Endothelial cell of umbilical vein (primary cell): Measurements from ENCODE around the gene HDGFL2. TPM values are rescaled to one million over a fixed set of nuclear protein-coding genes. Genes with fewer than 3 reads are reported as not detected.

ENCODE experiments used
- BruUV-seq: library from RNA; stranded (reverse); fragments of 400-500 nt; replicated peaks from 2 replicates; lab custom pipeline; 2021; lab: Mats Ljungman, UMichigan
- CTCF ChIA-PET: fragments of 300-600, 350-600 bp; sonication (Branson Sonifier 250); formaldehyde crosslinking; loops from one replicate; lab custom pipeline; 2021; ENCODE audit warnings: antibody characterized with exemption, inconsistent platforms; lab: Charles Lee
- POLR2A ChIA-PET: fragments of 300-600, 350-600 bp; sonication (Branson Sonifier 250); formaldehyde crosslinking; loops from one replicate; lab custom pipeline; 2021; ENCODE audit warnings: antibody characterized with exemption, inconsistent platforms; lab: Charles Lee
- DNase-seq: peaks from one replicate; pipeline ENCODE4 v3.0.0-alpha.2; 2011; ENCODE audit warnings: low read depth, low spot score
- FAIRE-seq: peaks from 2 replicates; lab custom pipeline; 2011; peaks lifted over from hg19 to GRCh38; lab: Jason Lieb, UNC
- H2AFZ ChIP-seq: 2 replicates; pipeline ENCODE4 v1.6.0; 2012; ENCODE audit warnings: low read depth, low read length, control low read depth, inconsistent platforms
- H3K27ac ChIP-seq: 2 replicates; pipeline ENCODE4 v1.5.1; 2011; ENCODE audit warnings: low read depth, mild to moderate bottlenecking, control low read depth, low read length, moderate library complexity; ENCODE audit not compliant: insufficient read depth
- H3K27me3 ChIP-seq, 2 experiments: 2 replicates each; pipeline versions ENCODE4 v1.6.0 to v1.6.1; 2011; ENCODE audit warnings: low read length in 2 of 2, mixed read lengths in 1 of 2; ENCODE audit not compliant: control insufficient read depth in 2 of 2, insufficient read depth in 2 of 2
- H3K36me3 ChIP-seq, 2 experiments: 2 replicates in 1 of 2; 3 replicates in 1 of 2; pipeline ENCODE4 v1.5.1; 2011; ENCODE audit warnings: low read length in 2 of 2, mild to moderate bottlenecking in 1 of 2, moderate library complexity in 1 of 2; ENCODE audit not compliant: control insufficient read depth in 2 of 2, insufficient read depth in 2 of 2; ENCODE audit errors: extremely low read depth in 1 of 2
- H3K4me1 ChIP-seq: 3 replicates; pipeline ENCODE4 v1.5.1; 2011; ENCODE audit warnings: mild to moderate bottlenecking, low read length; ENCODE audit not compliant: control insufficient read depth, insufficient read depth; ENCODE audit errors: extremely low read depth
- H3K4me2 ChIP-seq: 2 replicates; pipeline ENCODE4 v1.6.1; 2011; ENCODE audit warnings: low read length, control low read depth, mixed read lengths; ENCODE audit not compliant: insufficient read depth
- H3K4me3 ChIP-seq, 3 experiments: fragments of 200-600 bp in 1 of 3; sonication (generic), shearing (Covaris generic) in 1 of 3; replicated peaks in 1 of 3; 2 replicates each; pipeline ENCODE4 v1.5.1; 2011 to 2016; ENCODE audit warnings: control low read depth in 3 of 3, low read length in 3 of 3, mild to moderate bottlenecking in 2 of 3, inconsistent platforms in 1 of 3, low read depth in 1 of 3, moderate library complexity in 1 of 3; ENCODE audit not compliant: insufficient read depth in 1 of 3
- H3K79me2 ChIP-seq: 2 replicates; pipeline ENCODE4 v1.6.0; 2012; ENCODE audit warnings: low read length, inconsistent platforms; ENCODE audit not compliant: control insufficient read depth, insufficient read depth
- H3K9ac ChIP-seq: replicated peaks from 2 replicates; pipeline ENCODE3; 2011; ENCODE audit warnings: low read length, control low read depth; ENCODE audit not compliant: insufficient read depth; ENCODE audit errors: extremely low read depth
- H3K9me1 ChIP-seq: replicated peaks from 3 replicates; pipeline ENCODE4 v1.6.0; 2011; ENCODE audit warnings: mild to moderate bottlenecking, low read length; ENCODE audit not compliant: control insufficient read depth, insufficient read depth; ENCODE audit errors: extremely low read depth
- H3K9me3 ChIP-seq: replicated peaks from 2 replicates; pipeline ENCODE4 v1.5.1; 2012; ENCODE audit warnings: low read length, inconsistent platforms; ENCODE audit not compliant: control insufficient read depth, insufficient read depth
- H4K20me1 ChIP-seq: replicated peaks from 2 replicates; pipeline ENCODE3; 2011; ENCODE audit warnings: mild to moderate bottlenecking, low read length; ENCODE audit not compliant: control insufficient read depth, insufficient read depth; ENCODE audit errors: extremely low read depth
- CTCF ChIP-seq, 2 donors: IDR thresholded peaks; 1 replicate in 1 of 2; 2 replicates in 1 of 2; pipeline ENCODE4 v1.5.1; 2011; ENCODE audit warnings: low read length in 2 of 2, mild to moderate bottlenecking in 2 of 2, moderate library complexity in 2 of 2, control low read depth in 1 of 2, inconsistent platforms in 1 of 2, low read depth in 1 of 2; ENCODE audit not compliant: insufficient read depth in 1 of 2; ENCODE audit errors: extremely low read depth in 1 of 2
- EZH2 ChIP-seq: IDR thresholded peaks from 2 replicates; pipeline ENCODE4 v1.6.1; 2012; ENCODE audit warnings: borderline replicate concordance, low read depth, mild to moderate bottlenecking, moderate library complexity, low read length, inconsistent platforms; ENCODE audit not compliant: severe bottlenecking
- FOS ChIP-seq: IDR thresholded peaks from 2 replicates; pipeline ENCODE4 v1.6.1; 2011; ENCODE audit warnings: mild to moderate bottlenecking, low read length, moderate library complexity, borderline replicate concordance; ENCODE audit not compliant: insufficient read depth
- GATA2 ChIP-seq: IDR thresholded peaks from 2 replicates; pipeline ENCODE4 v1.7.0; 2011; ENCODE audit warnings: low read depth, mild to moderate bottlenecking, moderate library complexity, mixed read lengths, low read length; ENCODE audit not compliant: insufficient read length, insufficient read depth
- JUN ChIP-seq: IDR thresholded peaks from 2 replicates; pipeline ENCODE4 v1.6.1; 2011; ENCODE audit warnings: borderline replicate concordance, low read depth; ENCODE audit not compliant: insufficient read length, insufficient read depth
- MAX ChIP-seq: IDR thresholded peaks from 2 replicates; pipeline ENCODE4 v1.6.1; 2011; ENCODE audit not compliant: insufficient read depth, insufficient read length
- MYC ChIP-seq: IDR thresholded peaks from one replicate; pipeline ENCODE4 v1.6.1; 2011; ENCODE audit warnings: mild to moderate bottlenecking, low read depth, low read length
- POLR2A ChIP-seq: IDR thresholded peaks from 2 replicates; pipeline ENCODE4 v1.6.1; 2012; ENCODE audit warnings: low read depth, mild to moderate bottlenecking, control low read depth, low read length
- POLR2AphosphoS5 ChIP-seq: IDR thresholded peaks from 2 replicates; pipeline ENCODE4 v1.6.1; 2012; ENCODE audit warnings: low read depth, mild to moderate bottlenecking, control low read depth, low read length, moderate library complexity; ENCODE audit not compliant: insufficient read depth
- dilution Hi-C: fragments of 300-500 bp; cut with MboI; formaldehyde crosslinking; loops from one replicate; pipeline ENCODE4 v1.15.0; 2019; ENCODE audit warnings: low sequenced_read_pairs; ENCODE audit not compliant: extremely low pct_ligation_motif_present
- intact Hi-C: fragments of 100-400 bp; cut with micrococcal nuclease; formaldehyde crosslinking; loops from one replicate; pipeline ENCODE4 v1.10.0; 2022
- polyA plus RNA-seq, 4 experiments: library from polyadenylated mRNA; depleted of rRNA in 3 of 4; stranded (reverse) in 3 of 4; unstranded in 1 of 4; fragments of >200 nt; gene quantifications; 2 replicates each; pipeline versions ENCODE4 v1.2.1 to v1.2.3, GENCODE V29; 2011 to 2012; ENCODE audit warnings: missing spikeins in 1 of 4
- total RNA-seq: library from RNA; stranded (reverse); gene quantifications from 2 replicates; pipeline ENCODE4 v1.2.3, GENCODE V29; 2021

HDGFL2 gene
- total and polyA plus RNA-seq, 2 donors (not counting 3 experiments of a cell fraction or from before 2014, with no cell fraction given): 39.1 to 79.6 TPM

GRCh38 chr19:4522291-4523002, 50.4 kb downstream of the HDGFL2 start:
- intact Hi-C loops (loop anchor here (1.0 kb wide), 1 partner anchor 114 kb away; no protein-coding TSS in a partner anchor), dilution Hi-C loops (no loop called here)
- Histone ChIP-seq H3K9ac (no peak overlapping the region), H3K4me1 (no peaks in the 10 kb centered on the region), H2AFZ (no peak overlapping the region), H3K9me3 (no peaks in the 10 kb centered on the region), H3K27me3 (no peaks in the 10 kb centered on the region), H3K79me2 (no peaks in the 10 kb centered on the region), H3K27ac (no peak overlapping the region), H3K4me2 (no peak overlapping the region), H3K4me3 (no peak overlapping the region), H3K36me3 (no peaks in the 10 kb centered on the region), H4K20me1 (no peaks in the 10 kb centered on the region), H3K9me1 (no peaks in the 10 kb centered on the region)
- ChIA-PET POLR2A (no interaction called here), CTCF (interaction anchor here (0.6 to 4.8 kb wide), 22 partner anchors 8 to 282 kb away, joined by 3 to 98 read pairs (median 6); partner anchors contain the start of genes HDGFL2, LRG1, PLIN5 and SHD)
- TF ChIP-seq GATA2: no peak
- TF ChIP-seq FOS: no peak
- no peak for TF ChIP-seq POLR2AphosphoS5
- TF ChIP-seq EZH2: no peak
- TF ChIP-seq CTCF (IDR thresholded peaks at IDR 0.05; ENCODE audit: extremely low read depth in 1 of 2, insufficient read depth in 1 of 2, low read depth in 1 of 2, low read length in 2 of 2): no peak
- TF ChIP-seq POLR2A: no peak
- TF ChIP-seq MAX: no peak
- no peak for TF ChIP-seq MYC
- no peak for TF ChIP-seq JUN
- FAIRE-seq (no peak), DNase-seq (no peak)
- no TSS peak for BruUV-seq
